WI38 (cell line): ENCODE data around the gene TNFSF10.

ENCODE experiments used
- H3K4me3 ChIP-seq: 2 replicates; pipeline ENCODE4 v1.5.1; 2011; ENCODE audit warnings: low read depth, mild to moderate bottlenecking, control low read depth, low read length
- TF ChIP-seq, protein P1 (sequence below): IDR thresholded peaks from 2 replicates; pipeline ENCODE4 v1.5.1; 2012; ENCODE audit warnings: low read depth, mild to moderate bottlenecking, control low read depth, low read length

Gene TNFSF10

DNA sequence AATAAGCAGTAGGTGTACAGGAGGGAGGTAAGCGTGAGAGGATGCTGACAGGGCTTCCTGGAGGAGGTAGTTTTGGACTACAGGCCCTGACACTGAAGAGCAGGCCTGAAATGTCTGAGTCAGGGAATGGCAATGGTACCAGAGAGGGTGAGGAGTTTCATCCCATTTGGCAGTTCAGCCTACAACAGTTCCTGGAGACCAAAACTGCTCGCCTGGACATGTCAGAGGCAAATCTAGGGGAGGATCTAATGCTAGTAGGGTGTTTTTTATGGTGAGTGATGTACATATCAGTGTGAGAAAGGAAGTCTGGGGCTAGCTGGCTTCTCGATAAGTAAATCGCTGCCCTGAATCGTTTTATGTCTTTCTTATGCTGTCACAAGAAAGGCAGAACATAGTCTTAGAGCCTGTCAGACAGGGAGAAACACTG is 13.8 kb upstream of the TNFSF10 start:
- H3K4me3 ChIP-seq, result no peak overlapping the region
- TF ChIP-seq, protein P1, sequence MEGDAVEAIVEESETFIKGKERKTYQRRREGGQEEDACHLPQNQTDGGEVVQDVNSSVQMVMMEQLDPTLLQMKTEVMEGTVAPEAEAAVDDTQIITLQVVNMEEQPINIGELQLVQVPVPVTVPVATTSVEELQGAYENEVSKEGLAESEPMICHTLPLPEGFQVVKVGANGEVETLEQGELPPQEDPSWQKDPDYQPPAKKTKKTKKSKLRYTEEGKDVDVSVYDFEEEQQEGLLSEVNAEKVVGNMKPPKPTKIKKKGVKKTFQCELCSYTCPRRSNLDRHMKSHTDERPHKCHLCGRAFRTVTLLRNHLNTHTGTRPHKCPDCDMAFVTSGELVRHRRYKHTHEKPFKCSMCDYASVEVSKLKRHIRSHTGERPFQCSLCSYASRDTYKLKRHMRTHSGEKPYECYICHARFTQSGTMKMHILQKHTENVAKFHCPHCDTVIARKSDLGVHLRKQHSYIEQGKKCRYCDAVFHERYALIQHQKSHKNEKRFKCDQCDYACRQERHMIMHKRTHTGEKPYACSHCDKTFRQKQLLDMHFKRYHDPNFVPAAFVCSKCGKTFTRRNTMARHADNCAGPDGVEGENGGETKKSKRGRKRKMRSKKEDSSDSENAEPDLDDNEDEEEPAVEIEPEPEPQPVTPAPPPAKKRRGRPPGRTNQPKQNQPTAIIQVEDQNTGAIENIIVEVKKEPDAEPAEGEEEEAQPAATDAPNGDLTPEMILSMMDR, result no peak

DNA sequence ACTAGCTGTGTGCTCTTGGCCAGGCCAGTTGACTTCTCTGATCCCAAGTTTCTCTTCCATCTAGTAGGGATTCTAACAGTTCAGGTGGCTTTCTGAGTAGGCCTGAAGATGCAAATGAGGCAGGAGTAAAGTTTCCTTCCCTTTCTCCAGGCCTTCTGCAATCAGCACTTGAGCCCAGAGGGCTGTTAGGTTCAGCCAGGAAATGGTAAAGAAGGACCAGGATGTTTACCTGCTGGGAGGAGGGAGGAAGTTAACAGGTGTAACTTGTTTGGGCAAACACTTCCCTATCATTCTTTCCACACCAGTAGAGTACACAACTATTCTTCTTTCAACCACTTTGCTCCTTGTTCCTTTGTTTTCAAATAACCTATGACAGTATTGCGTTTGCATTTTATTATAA is 13.3 kb upstream of the TNFSF10 start:
- TF ChIP-seq, protein P1, result no peak
- H3K4me3 ChIP-seq, result no peak overlapping the region

DNA sequence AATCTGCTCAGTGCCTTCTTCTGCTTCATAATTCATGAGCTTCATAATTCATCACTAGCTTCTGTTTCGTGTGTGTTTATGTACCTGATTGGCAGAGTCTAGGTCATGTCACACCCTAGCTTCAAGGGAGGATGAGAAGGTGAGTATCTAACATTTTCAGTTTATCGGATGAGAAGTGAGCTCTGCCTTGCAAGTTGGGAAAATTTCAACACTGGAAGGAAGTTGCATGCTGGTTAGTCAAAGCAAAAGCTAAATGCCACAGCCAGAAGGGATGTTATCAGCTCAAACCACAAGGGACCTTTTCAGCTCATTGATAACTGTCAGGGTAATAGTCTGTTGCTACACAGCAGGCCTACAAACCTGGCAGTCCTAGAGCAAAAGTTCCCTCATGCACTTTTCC is 7.3 kb upstream of the TNFSF10 start:
- no peak overlapping the region for H3K4me3 ChIP-seq
- TF ChIP-seq, protein P1, result no peak

DNA sequence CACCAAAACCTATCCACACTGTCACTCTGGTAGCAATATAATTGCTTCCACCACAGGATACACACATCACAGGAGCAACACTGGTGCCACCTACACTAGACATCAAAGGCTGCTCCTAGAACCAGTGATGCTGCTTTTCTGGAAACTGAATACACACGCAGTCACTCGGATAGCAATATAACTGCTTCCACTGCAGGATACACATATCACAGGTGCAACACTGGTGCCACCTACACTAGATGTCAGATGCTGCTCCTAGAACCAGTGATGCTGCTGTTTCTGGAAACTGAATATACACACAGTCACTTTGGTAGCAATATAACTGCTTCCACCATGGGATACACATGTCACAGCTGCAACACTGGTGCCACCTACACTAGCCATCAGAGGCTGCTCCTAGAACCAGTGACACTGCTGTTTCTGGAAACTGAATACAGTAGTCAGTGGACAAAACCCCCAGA is 6.9 kb upstream of the TNFSF10 start:
- H3K4me3 ChIP-seq, result no peak overlapping the region
- TF ChIP-seq, protein P1, result no peak

DNA sequence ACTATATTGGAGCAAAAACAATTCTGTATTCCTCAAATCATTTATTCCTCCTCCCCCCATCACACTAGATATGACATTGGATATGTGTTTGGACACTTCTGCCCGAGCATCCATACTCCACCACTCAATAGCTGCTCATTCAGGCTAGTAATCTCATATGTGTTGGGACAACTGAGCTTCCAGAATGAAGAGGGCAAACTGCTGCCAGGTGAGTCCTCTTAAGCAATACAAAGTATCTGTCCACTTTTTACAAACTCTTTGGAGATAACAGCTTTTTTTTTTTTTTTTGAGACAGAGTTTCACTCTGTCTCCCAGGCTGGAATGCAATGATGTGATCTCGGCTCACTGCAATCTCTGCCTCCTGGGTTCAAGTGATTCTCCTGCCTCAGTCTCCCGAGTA is 5.4 kb upstream of the TNFSF10 start:
- TF ChIP-seq, protein P1, result no peak
- H3K4me3 ChIP-seq, result no peak overlapping the region

DNA sequence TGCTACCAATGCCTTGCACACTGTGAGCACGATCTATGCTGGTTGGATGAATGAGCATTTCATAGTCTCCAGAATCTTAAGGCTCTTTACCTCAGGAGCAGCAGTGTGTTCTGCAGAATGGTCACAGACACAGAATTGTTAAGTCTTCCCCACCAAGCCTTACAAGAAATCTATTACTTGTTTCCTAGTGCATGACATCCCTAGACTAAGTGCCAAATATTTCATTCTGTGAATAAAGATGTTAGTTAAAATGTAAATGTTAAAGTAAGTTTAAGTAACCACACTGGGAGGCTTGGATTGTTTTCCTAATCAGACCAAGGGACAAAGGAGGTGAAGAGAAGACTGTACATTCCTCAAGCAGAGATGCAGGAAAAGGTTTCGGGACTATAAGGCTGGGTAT is 4.1 kb upstream of the TNFSF10 start:
- no peak overlapping the region for H3K4me3 ChIP-seq
- TF ChIP-seq, protein P1, result no peak

DNA sequence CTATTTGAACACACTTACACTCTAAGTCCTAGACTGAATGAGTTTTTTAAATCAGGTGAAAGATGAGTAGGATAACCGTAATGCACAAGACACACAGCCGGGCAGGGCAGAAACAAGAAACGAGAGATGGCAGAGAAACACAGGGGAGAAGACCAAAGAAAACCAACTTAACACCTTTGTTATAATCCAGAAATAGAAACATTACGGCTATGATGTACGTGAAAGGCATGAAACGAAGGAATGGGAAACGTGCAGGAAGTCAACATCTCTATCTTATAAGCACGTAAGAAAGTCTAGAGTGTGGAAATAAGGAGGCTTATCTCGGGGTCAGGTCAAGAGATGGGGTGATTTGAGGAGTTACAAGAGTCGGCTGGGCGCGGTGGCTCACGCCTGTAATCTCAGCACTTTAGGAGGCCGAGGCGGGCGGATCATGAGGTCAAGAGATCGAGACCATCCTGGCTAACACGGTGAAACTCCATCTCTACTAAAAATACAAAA is 1.9 kb upstream of the TNFSF10 start:
- TF ChIP-seq, protein P1, result no peak
- H3K4me3 ChIP-seq, result no peak overlapping the region
